Measurements from ENCODE around the gene CHRM4.

DNA sequence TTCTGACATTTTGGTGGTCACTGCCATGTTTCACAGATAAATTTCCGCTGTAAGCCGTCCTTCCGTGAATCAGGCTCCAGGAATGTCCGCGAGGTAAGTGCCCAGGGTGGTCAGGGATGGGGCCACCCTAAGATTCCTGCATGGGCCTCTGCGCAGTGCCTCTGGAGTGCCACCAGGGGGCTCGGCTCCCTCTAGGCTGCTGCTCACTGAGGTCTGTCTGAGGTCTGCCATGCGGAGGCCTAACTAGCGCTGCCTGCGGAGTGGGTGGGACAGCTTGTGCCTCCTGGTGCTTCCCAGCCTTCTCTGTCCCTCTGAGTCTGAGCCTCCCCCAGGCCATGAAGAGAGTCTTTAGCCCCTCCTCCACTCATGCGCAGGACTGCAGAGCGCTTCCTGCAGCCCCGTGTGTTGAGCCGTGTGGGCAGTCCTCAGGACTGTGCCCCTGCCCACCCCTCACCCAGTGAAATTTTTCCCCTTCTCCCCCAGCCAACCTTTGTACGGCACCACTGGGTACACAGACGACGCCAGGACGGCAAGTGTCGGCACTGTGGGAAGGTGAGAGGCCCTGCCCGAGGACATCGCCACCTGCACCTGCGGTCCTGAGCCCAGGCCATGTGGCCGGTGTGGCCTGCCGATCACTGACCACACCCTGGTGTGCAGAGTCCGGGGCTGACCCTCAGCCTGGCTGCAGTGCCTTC lies 22.0 kb downstream of the CHRM4 start:
- TF ChIP-seq, protein P1, sequence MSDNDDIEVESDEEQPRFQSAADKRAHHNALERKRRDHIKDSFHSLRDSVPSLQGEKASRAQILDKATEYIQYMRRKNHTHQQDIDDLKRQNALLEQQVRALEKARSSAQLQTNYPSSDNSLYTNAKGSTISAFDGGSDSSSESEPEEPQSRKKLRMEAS (IDR thresholded peaks at IDR 0.05): peak; percentile 43; the same call in 1 of the 2 replicates
- TF ChIP-seq EGR1 (IDR thresholded peaks at IDR 0.05) (no peak), CEBPB (IDR thresholded peaks at IDR 0.05) (no peak), FOXM1 (IDR thresholded peaks at IDR 0.05; ENCODE audit: borderline replicate concordance, low read depth) (no peak), TEAD4 (IDR thresholded peaks at IDR 0.05) (no peak), RAD21 (IDR thresholded peaks at IDR 0.05; ENCODE audit: low read depth) (peak; percentile 58; the same call in 1 of the 2 replicates)
- TF ChIP-seq, protein P2, sequence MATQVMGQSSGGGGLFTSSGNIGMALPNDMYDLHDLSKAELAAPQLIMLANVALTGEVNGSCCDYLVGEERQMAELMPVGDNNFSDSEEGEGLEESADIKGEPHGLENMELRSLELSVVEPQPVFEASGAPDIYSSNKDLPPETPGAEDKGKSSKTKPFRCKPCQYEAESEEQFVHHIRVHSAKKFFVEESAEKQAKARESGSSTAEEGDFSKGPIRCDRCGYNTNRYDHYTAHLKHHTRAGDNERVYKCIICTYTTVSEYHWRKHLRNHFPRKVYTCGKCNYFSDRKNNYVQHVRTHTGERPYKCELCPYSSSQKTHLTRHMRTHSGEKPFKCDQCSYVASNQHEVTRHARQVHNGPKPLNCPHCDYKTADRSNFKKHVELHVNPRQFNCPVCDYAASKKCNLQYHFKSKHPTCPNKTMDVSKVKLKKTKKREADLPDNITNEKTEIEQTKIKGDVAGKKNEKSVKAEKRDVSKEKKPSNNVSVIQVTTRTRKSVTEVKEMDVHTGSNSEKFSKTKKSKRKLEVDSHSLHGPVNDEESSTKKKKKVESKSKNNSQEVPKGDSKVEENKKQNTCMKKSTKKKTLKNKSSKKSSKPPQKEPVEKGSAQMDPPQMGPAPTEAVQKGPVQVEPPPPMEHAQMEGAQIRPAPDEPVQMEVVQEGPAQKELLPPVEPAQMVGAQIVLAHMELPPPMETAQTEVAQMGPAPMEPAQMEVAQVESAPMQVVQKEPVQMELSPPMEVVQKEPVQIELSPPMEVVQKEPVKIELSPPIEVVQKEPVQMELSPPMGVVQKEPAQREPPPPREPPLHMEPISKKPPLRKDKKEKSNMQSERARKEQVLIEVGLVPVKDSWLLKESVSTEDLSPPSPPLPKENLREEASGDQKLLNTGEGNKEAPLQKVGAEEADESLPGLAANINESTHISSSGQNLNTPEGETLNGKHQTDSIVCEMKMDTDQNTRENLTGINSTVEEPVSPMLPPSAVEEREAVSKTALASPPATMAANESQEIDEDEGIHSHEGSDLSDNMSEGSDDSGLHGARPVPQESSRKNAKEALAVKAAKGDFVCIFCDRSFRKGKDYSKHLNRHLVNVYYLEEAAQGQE (IDR thresholded peaks at IDR 0.05; ENCODE audit: low read depth): no peak
